HG03520 (cell line): ENCODE measurements around the gene SLC39A1.
"Not testable (repeated sequence)": the region's sequence is repeated elsewhere in the genome, so short reads cannot be mapped to it uniquely, and the experiment has no call there.

ENCODE experiments used
- ATAC-seq: cut with Tn5 transposase; IDR thresholded peaks from one replicate; pipeline ENCODE4 v1.9.1; 2021; ENCODE audit warnings: mild to moderate bottlenecking, moderate library complexity; ENCODE audit not compliant: unreplicated experiment

Gene SLC39A1

DNA sequence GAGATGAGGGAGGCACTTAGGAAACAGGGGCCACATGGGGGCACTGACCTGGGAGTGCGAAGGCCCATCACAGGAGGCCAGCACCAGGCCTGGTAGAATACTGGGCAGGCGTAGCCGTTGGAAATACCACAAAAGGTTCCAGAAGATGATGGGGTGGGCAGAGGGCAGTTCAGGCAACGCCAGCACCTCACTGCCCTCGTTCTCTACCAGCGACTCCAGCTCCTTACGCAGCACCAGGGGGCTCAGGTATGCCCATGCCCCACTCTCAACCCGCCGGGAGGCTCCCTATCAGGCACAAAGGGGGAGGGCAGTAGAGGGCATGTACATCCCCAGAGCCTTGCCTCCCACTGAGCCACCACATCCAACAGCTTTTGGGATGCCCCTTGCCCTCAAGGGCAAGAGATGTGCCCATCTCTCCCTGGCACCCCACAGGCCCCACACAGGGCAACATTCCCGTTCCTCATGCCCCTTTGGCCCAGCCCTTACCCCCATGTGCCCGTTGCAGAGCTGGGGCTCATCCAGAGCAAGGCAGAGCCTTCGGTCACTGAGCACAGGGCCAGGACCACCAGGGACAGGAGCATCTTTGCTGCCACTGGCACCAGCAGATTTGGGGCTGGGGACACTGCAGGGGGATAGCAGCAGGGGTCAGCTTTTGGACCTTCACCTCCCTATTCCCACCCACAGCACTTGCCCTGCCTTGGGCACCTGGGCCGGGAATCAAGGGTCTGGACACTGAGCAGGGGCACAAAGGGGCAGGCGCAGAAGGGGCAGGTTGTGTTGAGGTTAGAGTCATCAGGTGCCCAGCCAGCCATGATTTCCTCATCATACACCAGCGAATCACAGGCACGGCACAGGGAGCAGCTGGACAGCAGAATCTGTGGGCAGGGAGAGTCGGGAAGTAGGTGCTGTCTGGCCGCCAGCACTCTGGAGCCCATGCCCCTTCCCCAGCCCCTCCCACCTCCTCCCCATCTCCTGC lies 30.9 kb downstream of the SLC39A1 start:
- ATAC-seq: no peak

DNA sequence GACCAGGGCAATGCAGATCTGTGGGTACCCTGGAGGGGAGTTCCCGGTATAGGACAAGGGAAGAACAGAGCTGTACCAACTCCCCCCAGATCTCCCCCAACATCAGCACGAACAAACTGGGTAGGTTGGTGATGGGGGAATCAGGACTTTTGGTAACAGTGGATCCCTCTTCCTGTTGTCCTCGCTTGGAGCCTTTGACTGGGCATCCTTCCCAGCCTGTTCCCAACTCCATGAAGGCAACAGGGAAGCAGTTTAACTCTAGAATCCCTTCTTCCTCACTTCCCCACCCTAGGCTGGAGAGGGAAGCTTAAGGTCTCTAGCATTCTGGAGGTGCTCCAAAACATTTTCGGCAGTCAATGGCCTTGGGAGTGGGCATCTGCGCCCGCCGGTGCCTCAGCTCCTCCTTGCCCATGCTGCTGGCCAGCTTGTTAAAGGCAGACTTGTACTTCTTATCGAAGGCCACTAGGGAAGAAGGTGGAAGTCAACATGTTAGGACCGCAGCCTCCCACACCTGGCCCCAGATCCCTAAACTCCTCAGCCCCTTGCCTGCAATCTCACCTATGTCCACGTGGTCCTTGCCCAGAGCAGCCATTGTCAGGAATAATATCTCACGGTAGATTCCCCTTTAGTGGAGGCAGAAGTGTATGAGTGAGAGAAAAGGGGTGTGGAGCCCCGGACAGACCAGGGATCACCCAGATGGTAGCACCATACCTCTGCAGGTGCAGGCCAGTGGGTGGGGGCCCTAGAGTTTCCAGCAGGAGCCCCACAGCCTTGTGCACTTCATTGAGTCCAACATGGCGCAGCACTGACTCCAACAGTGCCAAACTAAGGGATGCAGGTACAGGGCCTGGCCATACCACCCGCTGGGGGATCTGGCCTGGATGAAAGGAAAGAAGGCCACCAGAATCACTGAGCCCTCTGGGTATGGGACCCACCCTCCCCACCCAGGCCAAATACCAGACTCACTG lies 33.1 kb downstream of the SLC39A1 start:
- no peak for ATAC-seq

DNA sequence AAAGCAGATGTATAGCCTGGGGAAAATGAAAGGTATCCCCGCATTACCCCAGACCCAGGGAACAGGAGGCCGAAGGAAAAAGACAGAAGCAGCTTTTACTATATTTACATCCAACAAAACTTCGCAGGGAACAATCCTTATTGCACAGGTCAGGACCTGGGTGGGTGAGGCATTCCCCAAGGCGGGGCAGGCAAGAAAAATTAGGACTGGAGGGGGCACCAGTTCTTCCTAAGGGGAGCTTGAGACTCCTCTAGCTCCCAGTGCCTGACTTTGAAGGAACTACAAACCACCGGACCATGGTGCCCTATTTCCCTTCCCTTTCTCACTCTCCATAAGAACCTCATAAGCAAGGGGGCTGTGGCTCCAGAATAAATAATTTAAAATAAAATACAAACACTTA lies 33.9 kb downstream of the SLC39A1 start:
- no peak for ATAC-seq

DNA sequence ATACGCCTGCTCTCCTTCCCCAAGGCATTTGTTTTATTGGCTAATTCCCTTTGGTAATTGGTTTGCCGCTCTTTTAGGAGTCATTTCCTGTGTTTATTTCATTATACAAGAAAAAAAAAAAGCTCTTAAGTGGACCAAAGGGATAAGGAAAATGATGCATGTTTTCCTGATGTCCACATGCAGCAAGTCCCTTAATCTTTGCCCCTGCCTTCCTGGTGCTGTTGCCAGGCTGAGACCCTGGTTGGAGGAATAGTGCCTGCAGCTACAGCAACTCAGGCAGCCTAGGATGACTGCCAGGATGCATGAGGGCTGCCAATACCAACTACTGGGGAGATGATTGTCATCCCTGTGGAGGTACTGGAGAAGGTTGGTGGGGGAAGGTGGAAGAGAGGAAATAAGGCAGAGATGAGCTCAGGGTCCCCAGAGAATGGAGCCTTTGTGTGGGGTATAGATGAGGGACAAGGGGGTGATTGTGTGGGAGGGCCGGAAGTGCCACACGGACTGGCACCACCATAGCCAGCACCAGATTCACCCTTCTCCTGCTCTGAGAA lies 34.5 kb downstream of the SLC39A1 start:
- no peak for ATAC-seq

DNA sequence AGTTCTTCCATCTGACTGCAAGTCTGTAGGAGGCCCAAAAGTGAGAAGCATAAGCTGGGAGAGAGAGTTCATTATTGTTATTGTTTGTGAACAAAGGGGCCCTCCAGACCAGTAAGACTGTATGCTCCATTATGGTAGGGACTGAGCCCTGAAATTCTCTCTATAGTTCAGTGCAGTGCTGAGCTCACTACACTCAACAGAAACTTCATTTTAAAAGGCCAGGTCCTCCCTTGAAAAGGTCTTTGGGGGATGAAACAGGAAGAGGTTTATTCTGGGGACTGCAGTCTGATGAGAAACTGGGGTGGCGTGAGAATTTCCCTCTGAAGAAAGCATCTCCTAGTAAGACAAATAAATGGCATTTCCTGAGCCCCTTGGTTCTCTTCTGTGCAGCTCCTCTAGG lies 35.1 kb downstream of the SLC39A1 start:
- no peak for ATAC-seq

DNA sequence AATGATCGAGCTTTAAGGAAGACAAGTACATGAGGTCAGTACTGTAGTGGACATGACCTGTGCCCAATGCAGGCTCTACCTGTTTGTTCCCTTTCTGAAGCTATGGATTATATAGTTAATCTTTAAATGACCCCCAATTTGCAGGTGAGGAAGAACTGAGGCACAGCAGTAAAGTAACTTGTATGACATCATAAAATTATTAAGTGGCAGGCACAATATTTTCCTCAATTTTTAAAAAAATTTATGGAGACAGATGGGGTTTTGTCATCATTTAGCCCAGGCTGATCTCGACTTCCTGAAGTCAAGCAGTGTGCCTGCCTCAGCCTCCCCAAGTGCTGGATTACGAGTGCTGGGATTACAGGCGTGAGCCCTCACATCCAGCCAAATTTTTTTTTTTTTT lies 36.9 kb downstream of the SLC39A1 start:
- ATAC-seq: no peak

DNA sequence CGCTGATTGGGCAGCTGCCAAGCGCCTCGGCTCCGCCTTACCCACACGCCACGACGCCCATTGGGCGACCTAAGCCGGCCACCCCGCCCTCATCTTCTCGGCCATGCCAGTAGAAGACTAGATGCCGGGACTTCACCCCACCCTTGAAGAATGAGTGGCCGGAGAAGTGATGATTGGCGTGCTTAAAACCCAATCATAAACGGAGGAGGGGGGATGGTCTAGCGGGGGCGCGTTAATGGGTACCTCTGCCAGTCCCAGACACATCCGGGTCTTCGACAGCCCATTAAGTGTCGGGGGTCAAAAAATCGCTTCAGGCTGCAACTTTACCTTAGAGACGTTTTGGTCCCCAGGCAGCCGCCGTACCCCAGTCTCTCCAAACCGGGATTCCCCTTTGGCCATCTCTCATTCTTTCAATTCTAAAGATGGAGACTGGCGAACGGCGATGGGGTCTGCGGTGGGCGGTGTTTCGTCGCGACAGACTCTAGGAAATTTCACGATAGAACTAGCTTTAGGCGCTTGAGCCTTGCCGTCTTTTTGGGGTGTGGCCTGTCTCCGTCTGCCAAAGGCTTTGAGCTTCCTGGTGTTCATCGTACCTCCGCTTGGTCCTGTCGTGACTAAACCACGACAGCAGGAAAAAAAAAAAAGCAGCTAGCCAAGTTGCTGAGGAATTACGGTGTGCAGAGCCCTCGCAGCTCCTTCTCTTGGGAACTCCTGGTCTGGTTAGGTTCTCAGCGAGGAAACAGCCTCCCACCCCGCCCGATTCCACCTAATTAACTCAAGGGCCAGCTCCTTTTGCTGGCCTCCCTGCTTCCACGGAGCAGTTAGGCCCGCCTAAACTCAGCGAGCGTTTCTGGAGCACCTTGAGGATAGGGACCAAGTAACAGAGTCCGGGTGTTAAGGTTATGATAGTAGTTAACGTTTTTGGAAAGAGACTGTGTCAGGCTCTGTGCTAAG lies 40.1 kb downstream of the SLC39A1 start, which contains the start of gene GATAD2B:
GATAD2B (minus strand) TSS at position 1 of the 954 bp plus-strand sequence. CDS start 94,625 bp downstream, outside the sequence.
- peak; percentile 91 for ATAC-seq

DNA sequence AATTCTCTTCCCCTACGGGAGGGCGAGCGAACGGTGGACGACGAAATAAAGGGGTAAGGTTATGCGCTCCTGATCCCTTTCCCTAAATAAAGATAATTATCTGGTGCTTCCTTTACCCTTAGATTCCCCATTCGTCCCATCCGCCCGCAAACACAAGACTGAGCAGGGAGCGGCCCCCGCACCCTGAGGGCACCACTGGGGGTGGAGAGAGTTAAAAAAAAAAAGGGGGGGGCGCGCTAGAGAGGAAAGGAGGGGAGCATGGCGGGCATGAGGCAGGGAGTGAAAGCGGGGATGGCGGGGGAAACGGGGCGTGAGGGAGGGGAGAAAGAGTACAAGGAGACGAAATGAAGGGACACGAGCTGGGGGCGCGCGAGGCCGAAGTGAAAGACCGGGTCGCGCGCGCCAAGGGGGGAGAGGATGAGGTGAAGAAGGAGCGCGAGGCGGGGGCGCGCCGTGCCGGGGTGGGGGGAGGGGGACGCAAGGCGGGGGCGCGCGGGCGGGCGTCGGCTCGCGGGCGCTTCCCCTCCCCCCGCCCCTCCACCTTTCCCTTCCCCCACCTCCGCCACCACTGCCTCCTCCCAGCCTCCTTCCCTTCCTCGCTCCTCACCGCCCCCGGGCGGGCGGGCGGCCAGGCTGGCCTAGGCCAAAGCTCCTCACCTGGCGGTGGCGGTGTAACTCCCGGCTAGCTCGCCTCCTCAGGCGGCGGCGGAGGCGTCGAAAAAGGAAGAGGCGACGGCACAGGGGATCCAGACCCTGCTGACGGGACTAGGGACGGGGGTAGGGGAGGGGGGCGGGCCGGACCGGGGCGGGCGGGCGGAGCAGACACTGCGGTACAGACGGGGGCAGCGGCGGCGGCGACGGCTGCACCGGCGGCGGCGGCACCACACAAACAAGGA lies 41.0 kb downstream of the SLC39A1 start:
- ATAC-seq: peak; percentile 25

DNA sequence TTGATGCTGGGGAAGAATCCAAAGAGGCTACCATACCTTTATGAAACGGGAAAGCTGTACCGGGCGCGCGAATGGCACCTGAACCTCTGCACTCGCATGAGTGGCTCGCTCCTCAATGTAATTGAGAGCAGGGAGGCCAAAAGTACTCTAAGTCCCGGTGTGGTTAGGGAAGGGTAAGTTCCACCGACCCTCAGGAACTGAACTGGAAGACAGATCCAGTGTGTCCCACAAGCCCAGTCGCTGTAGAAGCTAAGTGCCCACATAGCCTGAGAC lies 41.6 kb downstream of the SLC39A1 start:
- no peak for ATAC-seq

DNA sequence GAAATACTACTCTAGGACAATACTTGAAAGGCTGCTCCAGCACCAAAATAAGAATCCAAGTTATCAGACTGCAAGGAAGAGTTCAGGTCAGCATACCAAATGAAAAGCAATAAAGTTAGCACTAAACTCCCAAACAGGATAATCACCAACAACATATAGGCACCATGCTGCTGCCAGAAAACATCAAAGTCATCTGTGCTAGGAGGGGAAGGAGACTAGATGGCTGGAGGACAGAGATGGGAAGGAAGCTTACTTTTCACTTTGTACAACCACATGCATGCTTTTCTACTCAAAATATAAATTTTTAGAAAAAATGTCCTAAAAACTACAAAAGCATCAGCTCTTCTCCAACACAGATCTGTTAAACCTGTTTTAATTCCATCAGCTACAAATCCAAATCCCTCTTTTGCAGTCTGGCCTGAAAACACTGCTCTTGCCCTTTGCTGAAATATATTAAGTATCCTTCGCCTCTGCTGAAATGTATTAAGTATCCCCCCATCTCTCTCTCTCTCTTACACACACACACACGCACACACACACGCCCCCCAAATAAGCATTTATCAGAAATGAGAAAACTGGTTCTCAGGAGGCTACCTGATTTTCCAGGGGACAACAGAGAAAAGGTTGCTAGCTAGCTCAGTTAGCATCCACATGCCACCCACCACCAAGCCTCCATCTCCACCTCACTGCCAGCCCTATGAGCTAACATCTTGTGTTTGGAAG lies 42.1 kb downstream of the SLC39A1 start:
- no peak for ATAC-seq

DNA sequence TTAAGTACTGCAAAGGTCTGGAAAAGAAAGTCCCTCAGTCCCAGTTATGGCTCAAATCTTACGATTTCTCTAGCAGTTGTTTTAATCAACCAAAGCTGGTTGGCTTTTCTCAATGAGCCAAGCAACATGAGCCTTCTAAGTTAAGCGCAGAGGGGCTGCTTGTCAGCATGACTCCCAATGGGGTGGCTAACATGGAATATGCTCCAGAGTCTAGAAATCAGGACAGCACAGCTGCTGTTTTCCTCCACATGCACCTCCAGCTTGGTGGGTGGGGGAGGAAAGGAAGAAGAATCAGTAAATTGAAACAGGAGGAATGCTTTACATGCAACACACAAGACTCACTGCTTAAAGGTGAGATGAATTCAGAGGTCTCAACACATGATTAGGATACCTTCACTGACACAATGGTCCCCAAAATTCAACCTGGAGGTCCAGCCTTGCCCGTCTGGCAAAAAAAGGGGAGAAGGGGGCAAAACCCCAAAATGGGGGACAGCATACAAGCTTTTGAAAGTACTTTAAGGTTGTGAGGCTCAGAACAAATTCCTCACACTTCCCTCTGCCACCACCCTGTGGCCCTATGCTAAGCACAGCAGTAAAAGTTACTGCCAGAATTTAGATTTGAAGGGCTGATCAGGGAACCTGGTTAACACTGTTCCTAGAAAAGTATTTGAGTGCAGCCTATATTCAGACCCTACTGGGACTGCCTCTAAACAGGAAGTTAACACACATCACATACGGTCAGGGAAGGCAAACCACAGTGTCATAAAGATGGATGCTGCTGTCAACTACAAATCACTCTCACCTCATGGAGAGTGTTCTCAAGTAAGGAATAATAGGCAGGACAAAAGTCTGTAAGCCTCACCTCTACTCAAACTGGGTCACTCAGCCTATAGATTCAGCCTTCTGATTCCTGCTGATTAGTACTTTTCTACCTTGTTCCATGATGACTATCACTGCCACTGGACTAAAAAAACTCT lies 43.2 kb downstream of the SLC39A1 start:
- ATAC-seq: no peak

DNA sequence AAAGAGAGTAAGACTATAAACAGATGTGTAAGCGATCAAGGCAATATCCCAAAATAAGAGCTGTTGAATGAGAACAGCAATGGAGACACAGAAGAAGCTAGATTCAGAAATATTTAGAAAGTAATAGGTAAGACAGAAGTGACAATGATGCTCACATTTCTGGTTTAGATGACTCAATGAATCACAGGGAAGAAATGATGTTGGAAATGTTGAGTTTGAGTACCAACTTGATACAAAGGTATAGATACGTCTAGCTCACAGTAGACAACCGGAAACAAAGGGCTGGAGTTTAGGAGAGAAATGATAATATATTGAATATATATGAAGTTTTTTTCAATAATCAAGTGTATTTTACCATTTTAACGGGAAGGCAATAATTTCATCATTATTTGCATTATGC lies 47.0 kb downstream of the SLC39A1 start:
- ATAC-seq: no peak

DNA sequence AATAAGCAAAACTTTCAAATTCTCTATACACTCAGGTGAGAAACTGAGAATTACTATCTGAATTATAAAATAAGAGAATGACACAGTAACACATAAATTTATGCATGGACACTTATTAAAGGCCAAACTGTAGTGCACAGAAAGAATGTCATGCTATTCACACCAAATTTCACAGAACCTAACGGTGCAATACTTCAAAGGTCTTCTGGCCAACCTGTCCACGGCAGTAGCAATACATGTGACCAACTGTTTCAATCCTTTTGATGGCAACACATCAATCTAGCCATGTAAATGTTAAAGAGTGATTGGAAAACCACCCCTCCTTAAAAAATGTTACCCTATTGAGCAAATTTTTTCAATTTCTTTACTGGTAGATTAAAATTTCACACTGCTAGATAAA lies 51.0 kb downstream of the SLC39A1 start:
- no peak for ATAC-seq

DNA sequence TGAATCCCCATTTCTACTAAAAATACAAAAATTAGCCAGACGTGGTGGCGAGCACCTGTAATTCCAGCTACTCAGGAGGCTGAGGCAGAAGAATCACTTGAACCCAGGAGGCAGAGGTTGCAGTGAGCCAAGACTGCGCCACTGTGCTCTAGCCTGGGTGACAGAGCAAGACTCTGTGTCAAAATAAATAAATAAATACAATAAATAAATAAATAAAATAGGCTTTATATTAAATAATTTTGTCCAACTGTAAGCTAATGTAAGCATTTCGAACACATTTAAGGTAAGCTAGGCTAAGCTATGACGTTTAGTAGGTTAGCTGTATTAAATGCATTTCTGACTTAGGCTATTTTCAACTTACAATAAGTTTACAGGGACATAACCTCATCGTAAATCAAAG lies 52.8 kb downstream of the SLC39A1 start:
- not testable (repeated sequence) for ATAC-seq
